Uterus (tissue), 2 donors: ENCODE data around the gene IP6K1.

Experiments used
- CTCF ChIP-seq, 4 experiments: fragments of 200-600 bp in 2 of 4; fragments of 450-650 bp in 2 of 4; sonication (generic) in 2 of 4; IDR thresholded peaks; one replicate each; pipeline ENCODE4 v1.5.1; 2016 to 2019; ENCODE audit warnings: antibody characterized with exemption in 4 of 4, mild to moderate bottlenecking in 2 of 4, moderate library complexity in 1 of 4
- POLR2A ChIP-seq, 2 donors: fragments of 450-650 bp; IDR thresholded peaks; one replicate each; pipeline ENCODE4 v1.6.1; 2016; ENCODE audit warnings: antibody characterized with exemption in 2 of 2, mild to moderate bottlenecking in 1 of 2, moderate library complexity in 1 of 2

- TF ChIP-seq CTCF (IDR thresholded peaks at IDR 0.05) (no peak), POLR2A (IDR thresholded peaks at IDR 0.05) (no peak)
Observed at GRCh38 chr3:49718858-49719213, 67.5 kb downstream of the IP6K1 start.
